H1 (cell line): ENCODE data around the gene SMC6. TPM values are rescaled to one million over a fixed set of nuclear protein-coding genes. Genes with fewer than 3 reads are reported as not detected.

Source experiments
- CTCF ChIA-PET: fragments of 300-600 bp; sonication (Branson Sonifier 250); formaldehyde crosslinking; loops from one replicate; lab custom pipeline; 2021; ENCODE audit not compliant: partially characterized antibody; lab: Charles Lee
- POLR2A ChIA-PET: fragments of 300-600 bp; sonication (Branson Sonifier 250); formaldehyde crosslinking; loops from one replicate; lab custom pipeline; 2021; ENCODE audit warnings: inconsistent platforms; ENCODE audit not compliant: partially characterized antibody; lab: Charles Lee
- DNase-seq, 2 experiments: peaks; one replicate each; pipeline versions ENCODE4 v3.0.0 to v3.0.0-alpha.2; 2010 to 2022; ENCODE audit warnings: low spot score in 2 of 2, low read depth in 1 of 2, mixed read lengths in 1 of 2
- FAIRE-seq: peaks from 2 replicates; lab custom pipeline; 2011; peaks lifted over from hg19 to GRCh38; lab: Jason Lieb, UNC
- H2AFZ ChIP-seq: 2 replicates; pipeline ENCODE4 v1.8.1; 2012; ENCODE audit warnings: low read length, inconsistent platforms
- H2AK5ac ChIP-seq: 2 replicates; pipeline ENCODE4 v1.6.1; 2013; ENCODE audit warnings: low read depth, low read length
- H2BK120ac ChIP-seq: replicated peaks from 2 replicates; pipeline ENCODE3; 2013; ENCODE audit warnings: low read depth, low read length, inconsistent platforms
- H2BK12ac ChIP-seq: 2 replicates; pipeline ENCODE4 v1.6.1; 2013; ENCODE audit warnings: low read depth, low read length
- H2BK15ac ChIP-seq: 2 replicates; pipeline ENCODE4 v1.6.1; 2013; ENCODE audit warnings: low read length
- H2BK20ac ChIP-seq: 2 replicates; pipeline ENCODE4 v1.6.1; 2013; ENCODE audit warnings: low read length
- H2BK5ac ChIP-seq: 2 replicates; pipeline ENCODE4 v1.6.1; 2013; ENCODE audit warnings: low read depth, low read length
- H3K14ac ChIP-seq: 2 replicates; pipeline ENCODE4 v1.6.1; 2013; ENCODE audit warnings: inconsistent platforms; ENCODE audit not compliant: insufficient read length
- H3K18ac ChIP-seq: 2 replicates; pipeline ENCODE4 v1.6.1; 2013; ENCODE audit warnings: low read length; ENCODE audit errors: extremely low read depth
- H3K23ac ChIP-seq: 2 replicates; pipeline ENCODE4 v1.6.1; 2013; ENCODE audit warnings: inconsistent platforms; ENCODE audit not compliant: insufficient read length
- H3K23me2 ChIP-seq: 2 replicates; pipeline ENCODE4 v1.6.1; 2013; ENCODE audit warnings: low read depth, low read length
- H3K27ac ChIP-seq: 2 replicates; pipeline ENCODE4 v1.6.1; 2011; ENCODE audit warnings: low read depth, low read length, inconsistent platforms
- H3K27me3 ChIP-seq, 4 experiments: replicated peaks in 1 of 4; 1 replicate in 1 of 4; 2 replicates in 3 of 4; pipeline versions ENCODE4 v1.6.1 to v1.8.1; 2011 to 2013; ENCODE audit warnings: low read length in 3 of 4, mild to moderate bottlenecking in 3 of 4, inconsistent platforms in 2 of 4, mixed read lengths in 2 of 4, moderate library complexity in 1 of 4; ENCODE audit not compliant: control insufficient read depth in 3 of 4, insufficient read depth in 3 of 4; ENCODE audit errors: extremely low read depth in 1 of 4
- H3K36me3 ChIP-seq, 4 experiments: 2 replicates each; pipeline versions ENCODE4 v1.6.1 to v1.8.1; 2011 to 2013; ENCODE audit warnings: mild to moderate bottlenecking in 4 of 4, low read length in 3 of 4, moderate library complexity in 2 of 4, control low read depth in 1 of 4, inconsistent platforms in 1 of 4; ENCODE audit not compliant: insufficient read depth in 4 of 4, control insufficient read depth in 2 of 4
- H3K4ac ChIP-seq: replicated peaks from 2 replicates; pipeline ENCODE3; 2013; ENCODE audit warnings: low read length, low read depth, mixed read lengths, inconsistent platforms; ENCODE audit not compliant: insufficient read length
- H3K4me1 ChIP-seq, 4 experiments: replicated peaks in 1 of 4; 1 replicate in 1 of 4; 2 replicates in 3 of 4; pipeline versions ENCODE4 v1.6.1 to v1.8.1; 2011 to 2013; ENCODE audit warnings: low read length in 3 of 4, inconsistent platforms in 2 of 4, mixed read lengths in 1 of 4; ENCODE audit not compliant: insufficient read depth in 4 of 4, control insufficient read depth in 3 of 4
- H3K4me2 ChIP-seq, 2 experiments: 2 replicates each; pipeline versions ENCODE4 v1.6.1 to v1.8.1; 2011 to 2013; ENCODE audit warnings: low read depth in 2 of 2, low read length in 2 of 2, control low read depth in 1 of 2, inconsistent platforms in 1 of 2, mild to moderate bottlenecking in 1 of 2; ENCODE audit not compliant: insufficient read depth in 1 of 2
- H3K4me3 ChIP-seq, 4 experiments: fragments of 200-600, 300-600 bp in 1 of 4; sonication (generic), shearing (Covaris generic), sonication (Bioruptor Twin) in 1 of 4; 2 replicates each; pipeline versions ENCODE4 v1.5.1 to v1.8.1; 2011 to 2016; ENCODE audit warnings: low read length in 4 of 4, low read depth in 3 of 4, control low read depth in 2 of 4, inconsistent platforms in 2 of 4, mild to moderate bottlenecking in 2 of 4, mixed read lengths in 1 of 4, moderate library complexity in 1 of 4; ENCODE audit not compliant: insufficient read depth in 2 of 4; ENCODE audit errors: extremely low read depth in 1 of 4
- H3K56ac ChIP-seq: replicated peaks from 2 replicates; pipeline ENCODE3; 2013; ENCODE audit warnings: low read depth, mild to moderate bottlenecking, mixed read lengths, low read length, inconsistent platforms; ENCODE audit not compliant: insufficient read length
- H3K79me1 ChIP-seq: 2 replicates; pipeline ENCODE4 v1.6.1; 2013; ENCODE audit warnings: low read depth, low read length, control low read depth
- H3K79me2 ChIP-seq, 2 experiments: 2 replicates each; pipeline versions ENCODE4 v1.6.1 to v1.8.1; 2012 to 2013; ENCODE audit warnings: low read length in 2 of 2, mild to moderate bottlenecking in 2 of 2, inconsistent platforms in 1 of 2; ENCODE audit not compliant: insufficient read depth in 2 of 2, control insufficient read depth in 1 of 2
- H3K9ac ChIP-seq, 4 experiments: replicated peaks in 1 of 4; 1 replicate in 1 of 4; 2 replicates in 3 of 4; pipeline versions ENCODE4 v1.6.1 to v1.8.1; 2011 to 2013; ENCODE audit warnings: low read depth in 3 of 4, low read length in 3 of 4, control low read depth in 2 of 4, mild to moderate bottlenecking in 2 of 4, moderate library complexity in 2 of 4, inconsistent platforms in 1 of 4; ENCODE audit errors: extremely low read depth in 1 of 4
- H3K9me3 ChIP-seq, 2 experiments: 2 replicates each; pipeline versions ENCODE4 v1.6.1 to v1.8.1; 2012 to 2013; ENCODE audit warnings: mild to moderate bottlenecking in 2 of 2, moderate library complexity in 2 of 2, control low read depth in 1 of 2, inconsistent platforms in 1 of 2, low read depth in 1 of 2, low read length in 1 of 2, mixed read lengths in 1 of 2; ENCODE audit not compliant: insufficient read depth in 2 of 2
- H4K20me1 ChIP-seq, 2 experiments: replicated peaks in 1 of 2; 2 replicates each; pipeline versions ENCODE3 to v1.8.1; 2011 to 2013; ENCODE audit warnings: inconsistent platforms in 2 of 2, low read length in 2 of 2, mild to moderate bottlenecking in 1 of 2; ENCODE audit not compliant: insufficient read depth in 2 of 2, control insufficient read depth in 1 of 2
- H4K5ac ChIP-seq: 2 replicates; pipeline ENCODE4 v1.6.1; 2013; ENCODE audit warnings: low read length, low read depth, mixed read lengths, inconsistent platforms; ENCODE audit not compliant: insufficient read length
- H4K8ac ChIP-seq: 2 replicates; pipeline ENCODE4 v1.8.0; 2013; ENCODE audit warnings: mild to moderate bottlenecking, moderate library complexity, low read length, inconsistent platforms; ENCODE audit not compliant: insufficient read depth; ENCODE audit errors: extremely low read depth
- H4K91ac ChIP-seq: replicated peaks from 2 replicates; pipeline ENCODE3; 2013; ENCODE audit warnings: low read length, mixed read lengths, inconsistent platforms; ENCODE audit not compliant: insufficient read length
- CEBPB ChIP-seq: IDR thresholded peaks from 2 replicates; pipeline ENCODE4 v1.6.1; 2012; ENCODE audit warnings: low read depth, low read length
- CTCF ChIP-seq, 3 experiments: IDR thresholded peaks; 1 replicate in 2 of 3; 2 replicates in 1 of 3; pipeline versions ENCODE4 v1.5.1 to v1.6.1; 2011; ENCODE audit warnings: low read length in 3 of 3, mild to moderate bottlenecking in 3 of 3, inconsistent platforms in 2 of 3, low read depth in 1 of 3, moderate library complexity in 1 of 3; ENCODE audit not compliant: insufficient read depth in 1 of 3; ENCODE audit errors: control extremely low read depth in 1 of 3
- E2F6 ChIP-seq: IDR thresholded peaks from 2 replicates; pipeline ENCODE4 v1.6.1; 2012; ENCODE audit warnings: inconsistent platforms
- EZH2 ChIP-seq: fragments of 200-600 bp; sonication (generic); IDR thresholded peaks from 2 replicates; pipeline ENCODE4 v1.7.1; 2012; ENCODE audit warnings: low read depth, mild to moderate bottlenecking, moderate library complexity, low read length, inconsistent platforms; ENCODE audit not compliant: severe bottlenecking
- KDM5A ChIP-seq: fragments of 200-600 bp; IDR thresholded peaks from 2 replicates; pipeline ENCODE4 v1.7.1; 2012; ENCODE audit warnings: mild to moderate bottlenecking, low read length, inconsistent platforms, mixed read lengths
- MAFK ChIP-seq: IDR thresholded peaks from 2 replicates; pipeline ENCODE4 v1.6.1; 2012; ENCODE audit warnings: low read depth, mild to moderate bottlenecking, improper control_type of control experiment, low read length
- RXRA ChIP-seq: IDR thresholded peaks from 2 replicates; pipeline ENCODE4 v1.6.1; 2011; ENCODE audit warnings: low read depth, mild to moderate bottlenecking, low read length, moderate library complexity; ENCODE audit not compliant: insufficient read depth
- TAF1 ChIP-seq: IDR thresholded peaks from 2 replicates; pipeline ENCODE4 v1.6.1; 2011; ENCODE audit warnings: mild to moderate bottlenecking, low read depth, low read length
- TBP ChIP-seq: IDR thresholded peaks from 2 replicates; pipeline ENCODE4 v1.6.1; 2011; ENCODE audit warnings: low read depth, low read length, improper control_type of control experiment
- WGBS, 2 experiments: shearing (Covaris generic) in 1 of 2; methylation state at CpG; one replicate each; pipeline versions ENCODE4 v1.1.6 to v1.1.7; 2013 to 2015; ENCODE audit warnings: low lambda C conversion rate in 2 of 2, mixed read lengths in 2 of 2, inconsistent platforms in 1 of 2, low coverage in 1 of 2, missing lambda C conversion rate in 1 of 2; ENCODE audit not compliant: insufficient replicate concordance in 2 of 2, insufficient coverage in 1 of 2, insufficient read length in 1 of 2; ENCODE audit errors: extremely low coverage in 1 of 2, missing lambda C conversion rate in 1 of 2; 5-methylcytosine and 5-hydroxymethylcytosine counted together
- polyA plus RNA-seq, 7 experiments: library from polyadenylated mRNA; depleted of rRNA in 3 of 7; stranded (reverse) in 5 of 7; unstranded in 2 of 7; fragments of >200 nt in 5 of 7; fragments of 200-250 nt in 2 of 7; gene quantifications; 1 replicate in 5 of 7; 2 replicates in 1 of 7; 4 replicates in 1 of 7; pipeline versions ENCODE4 v1.2.1 to v1.2.3, GENCODE V29; 2011 to 2013; ENCODE audit warnings: missing spikeins in 2 of 7, mixed read lengths in 2 of 7
- total RNA-seq: library from RNA; stranded (reverse); fragmentation: NEBNext Ultra II Directional; extraction: Animal tissue kit (Norgen Biotek cat#: 25700); gene quantifications from 2 replicates; pipeline ENCODE4 v1.2.1, GENCODE V29; 2021

SMC6 gene
- total and polyA plus RNA-seq, 2 of the 8 experiments (the other 6 are each of a cell fraction or from before 2014, with no cell fraction given), result 9.7 to 49.5 TPM

GRCh38 chr2:17614174-17614930 is 139.3 kb downstream of the SMC6 start:
- no peak overlapping the region for H2AFZ ChIP-seq
- H3K79me2 ChIP-seq, result no peaks in the 10 kb centered on the region
- no peak overlapping the region for H3K9ac ChIP-seq
- no peak overlapping the region for H3K27ac ChIP-seq
- H3K14ac ChIP-seq, result no peak overlapping the region
- CTCF ChIA-PET, result interaction anchor here (0.7 to 3.6 kb wide), 8 partner anchors 10 to 535 kb away, joined by 3 to 19 read pairs (median 3); no protein-coding TSS in a partner anchor
- H3K79me1 ChIP-seq, result no peaks in the 10 kb centered on the region; the same call in 1 of the 2 replicates
- no peak overlapping the region for H3K4me3 ChIP-seq
- H3K4me1 ChIP-seq, result peaks cover 0 to 3% (median 2%) of the 10 kb centered on the region in 4 experiments; a peak in 2 of 7 replicates
- H3K36me3 ChIP-seq, result no peaks in the 10 kb centered on the region; a peak in 1 of 8 replicates
- H4K20me1 ChIP-seq, result no peaks in the 10 kb centered on the region
- DNase-seq (no peak), FAIRE-seq (no peak)
- H4K5ac ChIP-seq, result no peak overlapping the region
- H2BK120ac ChIP-seq, result no peak overlapping the region
- no peak overlapping the region for H3K23ac ChIP-seq
- POLR2A ChIA-PET, result no interaction called here
- no peaks in the 10 kb centered on the region for H3K9me3 ChIP-seq
- 0 out of 2 replicates have a peak, but pooled peaks cover 2% of the 10 kb centered on the region for H3K23me2 ChIP-seq
- no peak overlapping the region for H3K4me2 ChIP-seq
- H3K4ac ChIP-seq, result no peak overlapping the region
- no peak overlapping the region for H3K56ac ChIP-seq
- H4K91ac ChIP-seq, result no peak overlapping the region
- H2BK12ac ChIP-seq, result no peak overlapping the region
- no peak overlapping the region for H4K8ac ChIP-seq
- no peak overlapping the region for H2BK15ac ChIP-seq
- no peak overlapping the region for H2BK5ac ChIP-seq
- 93% methylated on average over 4 of the region's 4 CpGs; no CpG with 5 or more reads in 1 of the 2 experiments for WGBS, 2 experiments
- no peaks in the 10 kb centered on the region for H3K27me3 ChIP-seq
- H2AK5ac ChIP-seq, result no peak overlapping the region
- no peak overlapping the region for H2BK20ac ChIP-seq
- no peak overlapping the region for H3K18ac ChIP-seq
- TF ChIP-seq TBP, result no peak
- no peak for TF ChIP-seq E2F6
- TF ChIP-seq KDM5A, result no peak
- no peak for TF ChIP-seq EZH2
- no peak for TF ChIP-seq MAFK
- no peak for TF ChIP-seq CEBPB
- no peak for TF ChIP-seq RXRA
- no peak for TF ChIP-seq CTCF (IDR thresholded peaks at IDR 0.05; ENCODE audit: control extremely low read depth in 1 of 3, insufficient read depth in 1 of 3, low read depth in 1 of 3, low read length in 3 of 3)
- no peak for TF ChIP-seq TAF1
